ENCODE results near the gene RBM45. TPM values are rescaled to one million over a fixed set of nuclear protein-coding genes. Genes with fewer than 3 reads are reported as not detected.
"Not testable (repeated sequence)": the region's sequence is repeated elsewhere in the genome, so short reads cannot be mapped to it uniquely, and the experiment has no call there.

The RBM45 gene
- total RNA-seq, 1 donor from 2014 or later = 10.3 TPM

GRCh38 chr2:178075006-178075326, 37.3 kb upstream of the RBM45 start:
- Mint-ChIP-seq H3K27ac (ENCODE audit: unreplicated experiment) (no peak overlapping the region), H3K4me3 (ENCODE audit: unreplicated experiment) (no peak overlapping the region), H3K9me3 (ENCODE audit: low read depth) (peaks cover 4% of the 10 kb centered on the region), H3K36me3 (ENCODE audit: low read depth) (peaks cover 1% of the 10 kb centered on the region), H3K4me1 (ENCODE audit: low read depth) (peaks cover 17% of the 10 kb centered on the region), H3K27me3 (ENCODE audit: low read depth) (peaks cover 40% of the 10 kb centered on the region)
- no peak for DNase-seq (ENCODE audit: low spot score)
- TF ChIP-seq CTCF (IDR thresholded peaks at IDR 0.05) = no peak

GRCh38 chr2:178076130-178076529, 36.1 kb upstream of the RBM45 start:
- DNase-seq (ENCODE audit: low spot score) = no peak

GRCh38 chr2:178079279-178079678, 33.0 kb upstream of the RBM45 start:
- not testable (repeated sequence) for H3K4me3 Mint-ChIP-seq (ENCODE audit: unreplicated experiment); H3K27ac Mint-ChIP-seq (ENCODE audit: unreplicated experiment); H3K36me3 Mint-ChIP-seq (ENCODE audit: low read depth); H3K9me3 Mint-ChIP-seq (ENCODE audit: low read depth); DNase-seq (ENCODE audit: low spot score); H3K4me1 Mint-ChIP-seq (ENCODE audit: low read depth)
- H3K27me3 Mint-ChIP-seq (ENCODE audit: low read depth) = peaks cover 35% of the 10 kb centered on the region

More at GRCh38 chr2:178076130-178076529, 36.1 kb upstream of the RBM45 start:
- peaks cover 6% of the 10 kb centered on the region for H3K9me3 Mint-ChIP-seq (ENCODE audit: low read depth)
- H3K27me3 Mint-ChIP-seq (ENCODE audit: low read depth) = peaks cover 37% of the 10 kb centered on the region
- H3K4me1 Mint-ChIP-seq (ENCODE audit: low read depth) = peaks cover 13% of the 10 kb centered on the region
- peaks cover 1% of the 10 kb centered on the region for H3K36me3 Mint-ChIP-seq (ENCODE audit: low read depth)
- no peak for TF ChIP-seq CTCF (IDR thresholded peaks at IDR 0.05)
- no peak overlapping the region for H3K27ac Mint-ChIP-seq (ENCODE audit: unreplicated experiment)
- no peak overlapping the region for H3K4me3 Mint-ChIP-seq (ENCODE audit: unreplicated experiment)

- TF ChIP-seq CTCF (IDR thresholded peaks at IDR 0.05) = no peak
- peaks cover 33% of the 10 kb centered on the region for H3K27me3 Mint-ChIP-seq (ENCODE audit: low read depth)
- no peak overlapping the region for H3K27ac Mint-ChIP-seq (ENCODE audit: unreplicated experiment)
- no peak for DNase-seq (ENCODE audit: low spot score)
- no peaks in the 10 kb centered on the region for H3K4me1 Mint-ChIP-seq (ENCODE audit: low read depth)
- H3K9me3 Mint-ChIP-seq (ENCODE audit: low read depth) = peaks cover 6% of the 10 kb centered on the region
- H3K4me3 Mint-ChIP-seq (ENCODE audit: unreplicated experiment) = no peak overlapping the region
- no peaks in the 10 kb centered on the region for H3K36me3 Mint-ChIP-seq (ENCODE audit: low read depth)
Observed at GRCh38 chr2:178082408-178083045, 29.7 kb upstream of the RBM45 start.

GRCh38 chr2:178084273-178084672, 28.0 kb upstream of the RBM45 start:
- DNase-seq (ENCODE audit: low spot score) = no peak
- no peak overlapping the region for H3K27ac Mint-ChIP-seq (ENCODE audit: unreplicated experiment)
- H3K4me3 Mint-ChIP-seq (ENCODE audit: unreplicated experiment) = no peak overlapping the region
- H3K27me3 Mint-ChIP-seq (ENCODE audit: low read depth) = peaks cover 28% of the 10 kb centered on the region
- no peaks in the 10 kb centered on the region for H3K36me3 Mint-ChIP-seq (ENCODE audit: low read depth)
- TF ChIP-seq CTCF (IDR thresholded peaks at IDR 0.05) = no peak
- no peaks in the 10 kb centered on the region for H3K4me1 Mint-ChIP-seq (ENCODE audit: low read depth)
- H3K9me3 Mint-ChIP-seq (ENCODE audit: low read depth) = peaks cover 6% of the 10 kb centered on the region

- H3K9me3 Mint-ChIP-seq (ENCODE audit: low read depth) = no peaks in the 10 kb centered on the region
- no peak overlapping the region for H3K27ac Mint-ChIP-seq (ENCODE audit: unreplicated experiment)
- no peaks in the 10 kb centered on the region for H3K36me3 Mint-ChIP-seq (ENCODE audit: low read depth)
- DNase-seq (ENCODE audit: low spot score) = no peak
- H3K4me3 Mint-ChIP-seq (ENCODE audit: unreplicated experiment) = no peak overlapping the region
- no peaks in the 10 kb centered on the region for H3K4me1 Mint-ChIP-seq (ENCODE audit: low read depth)
- no peak for TF ChIP-seq CTCF (IDR thresholded peaks at IDR 0.05)
- peaks cover 15% of the 10 kb centered on the region for H3K27me3 Mint-ChIP-seq (ENCODE audit: low read depth)
Observed at GRCh38 chr2:178088774-178089270, 23.4 kb upstream of the RBM45 start.
